ENCODE data around the gene EDC4. TPM values are rescaled to one million over a fixed set of nuclear protein-coding genes. Genes with fewer than 3 reads are reported as not detected.
A peak's percentile ranks its signal among the peaks of the same experiment; 100 is the strongest.

Gene EDC4
- total RNA-seq, 1 donor from 2014 or later, result 83.4 TPM

DNA sequence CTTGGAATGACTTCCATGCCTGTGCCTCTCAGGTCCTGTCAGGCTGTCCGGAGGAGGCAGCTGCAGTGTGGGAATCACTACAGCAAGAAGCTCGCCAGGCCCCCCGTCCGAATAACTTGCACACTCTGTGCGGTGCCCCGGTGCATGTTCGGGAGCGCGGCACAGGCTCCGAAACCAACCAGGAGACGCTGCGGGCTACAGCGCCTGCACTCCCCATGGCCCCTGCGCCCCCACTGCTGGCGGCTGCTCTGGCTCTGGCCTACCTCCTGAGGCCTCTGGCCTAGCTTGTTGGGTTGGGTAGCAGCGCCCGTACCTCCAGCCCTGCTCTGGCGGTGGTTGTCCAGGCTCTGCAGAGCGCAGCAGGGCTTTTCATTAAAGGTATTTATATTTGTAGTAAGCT is 13.1 kb downstream of the EDC4 start:
- TF ChIP-seq, protein P1, sequence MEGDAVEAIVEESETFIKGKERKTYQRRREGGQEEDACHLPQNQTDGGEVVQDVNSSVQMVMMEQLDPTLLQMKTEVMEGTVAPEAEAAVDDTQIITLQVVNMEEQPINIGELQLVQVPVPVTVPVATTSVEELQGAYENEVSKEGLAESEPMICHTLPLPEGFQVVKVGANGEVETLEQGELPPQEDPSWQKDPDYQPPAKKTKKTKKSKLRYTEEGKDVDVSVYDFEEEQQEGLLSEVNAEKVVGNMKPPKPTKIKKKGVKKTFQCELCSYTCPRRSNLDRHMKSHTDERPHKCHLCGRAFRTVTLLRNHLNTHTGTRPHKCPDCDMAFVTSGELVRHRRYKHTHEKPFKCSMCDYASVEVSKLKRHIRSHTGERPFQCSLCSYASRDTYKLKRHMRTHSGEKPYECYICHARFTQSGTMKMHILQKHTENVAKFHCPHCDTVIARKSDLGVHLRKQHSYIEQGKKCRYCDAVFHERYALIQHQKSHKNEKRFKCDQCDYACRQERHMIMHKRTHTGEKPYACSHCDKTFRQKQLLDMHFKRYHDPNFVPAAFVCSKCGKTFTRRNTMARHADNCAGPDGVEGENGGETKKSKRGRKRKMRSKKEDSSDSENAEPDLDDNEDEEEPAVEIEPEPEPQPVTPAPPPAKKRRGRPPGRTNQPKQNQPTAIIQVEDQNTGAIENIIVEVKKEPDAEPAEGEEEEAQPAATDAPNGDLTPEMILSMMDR (IDR thresholded peaks at IDR 0.05; ENCODE audit: unreplicated experiment), result no peak
- peaks cover 6% of the 10 kb centered on the region for H3K4me1 Mint-ChIP-seq
- no peak overlapping the region for H3K27ac Mint-ChIP-seq
- no peak overlapping the region for H3K4me3 Mint-ChIP-seq
- H3K27me3 Mint-ChIP-seq (ENCODE audit: low read depth), result no peaks in the 10 kb centered on the region
- peaks cover 22% of the 10 kb centered on the region for H3K36me3 Mint-ChIP-seq
- DNase-seq (ENCODE audit: low spot score in 2 of 2, unreplicated experiment in 2 of 2), result no peak
- H3K9me3 Mint-ChIP-seq, result no peaks in the 10 kb centered on the region

DNA sequence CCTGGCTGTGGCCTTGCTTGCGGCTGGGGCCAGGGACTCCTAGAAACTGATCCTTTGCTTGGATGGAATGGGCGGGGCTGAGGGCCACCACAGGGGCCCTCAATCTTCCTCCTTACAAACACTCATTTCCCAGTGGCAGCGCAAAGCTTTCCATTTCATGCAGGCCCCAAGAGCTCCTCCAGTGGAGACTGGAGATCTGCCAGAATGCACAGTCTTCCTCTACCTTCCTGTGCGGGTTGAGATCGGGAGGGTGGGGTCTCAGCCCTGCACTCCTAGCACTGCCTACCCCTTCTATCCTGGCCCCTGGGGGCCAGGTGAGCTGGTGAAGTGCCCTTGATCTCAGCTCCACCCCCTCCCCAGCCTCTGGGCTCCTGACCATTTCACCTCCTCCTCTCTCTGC is 13.5 kb downstream of the EDC4 start:
- H3K27ac Mint-ChIP-seq, result no peak overlapping the region

DNA sequence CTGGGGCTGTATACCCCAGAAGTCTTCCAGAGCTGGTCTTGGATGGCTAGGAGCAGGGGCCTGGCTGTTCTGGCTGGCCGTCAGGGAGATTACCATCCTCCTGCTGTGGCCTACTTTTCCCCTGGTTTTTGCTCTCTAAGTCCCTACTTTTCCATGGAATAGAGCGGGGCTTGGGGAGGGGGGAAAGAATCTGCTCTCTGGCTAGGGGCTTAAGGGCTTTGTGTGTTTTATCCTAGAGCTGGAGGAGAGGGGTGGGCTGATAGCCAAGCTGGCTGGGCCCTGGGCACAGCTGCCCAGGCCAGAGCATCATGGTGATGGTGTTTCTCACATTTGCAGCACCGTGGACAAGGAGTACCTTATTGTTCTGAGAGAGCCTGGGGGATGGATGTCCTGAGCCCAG is 15.5 kb downstream of the EDC4 start:
- H3K4me1 Mint-ChIP-seq, result peaks cover 13% of the 10 kb centered on the region
- H3K4me3 Mint-ChIP-seq, result no peak overlapping the region
- no peaks in the 10 kb centered on the region for H3K9me3 Mint-ChIP-seq
- TF ChIP-seq, protein P1 (IDR thresholded peaks at IDR 0.05; ENCODE audit: unreplicated experiment), result no peak
- H3K27ac Mint-ChIP-seq, result no peak overlapping the region
- peaks cover 12% of the 10 kb centered on the region for H3K36me3 Mint-ChIP-seq
- DNase-seq (ENCODE audit: low spot score in 2 of 2, unreplicated experiment in 2 of 2), result no peak
- H3K27me3 Mint-ChIP-seq (ENCODE audit: low read depth), result no peaks in the 10 kb centered on the region

More for the DNA sequence above, 13.5 kb downstream of the EDC4 start:
- no peaks in the 10 kb centered on the region for H3K9me3 Mint-ChIP-seq
- TF ChIP-seq, protein P1 (IDR thresholded peaks at IDR 0.05; ENCODE audit: unreplicated experiment), result no peak
- no peak overlapping the region for H3K4me3 Mint-ChIP-seq
- peaks cover 6% of the 10 kb centered on the region for H3K4me1 Mint-ChIP-seq
- peaks cover 21% of the 10 kb centered on the region for H3K36me3 Mint-ChIP-seq
- no peak for DNase-seq (ENCODE audit: low spot score in 2 of 2, unreplicated experiment in 2 of 2)
- no peaks in the 10 kb centered on the region for H3K27me3 Mint-ChIP-seq (ENCODE audit: low read depth)

DNA sequence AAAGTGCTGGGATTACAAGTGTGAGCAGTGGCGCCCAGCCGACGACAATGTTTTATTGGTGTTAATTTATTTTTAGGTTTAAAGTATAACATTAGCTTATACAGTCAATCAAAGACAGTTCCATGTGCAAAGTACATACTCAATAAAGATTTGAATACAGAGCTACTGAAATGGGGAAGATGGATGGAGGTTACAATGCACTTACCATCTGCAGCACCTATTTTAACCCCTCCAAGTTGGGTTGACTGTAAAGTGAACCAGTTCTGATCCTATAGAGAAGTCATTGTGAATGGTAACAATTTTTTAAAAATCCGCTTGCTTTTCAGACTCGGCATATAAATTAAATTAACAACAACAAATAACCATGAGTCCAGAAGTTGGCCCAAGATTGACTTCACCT is 19.5 kb downstream of the EDC4 start:
- Mint-ChIP-seq H3K4me1 (peaks cover 17% of the 10 kb centered on the region), H3K27me3 (ENCODE audit: low read depth) (no peaks in the 10 kb centered on the region), H3K4me3 (peak overlapping the region; percentile 98)

DNA sequence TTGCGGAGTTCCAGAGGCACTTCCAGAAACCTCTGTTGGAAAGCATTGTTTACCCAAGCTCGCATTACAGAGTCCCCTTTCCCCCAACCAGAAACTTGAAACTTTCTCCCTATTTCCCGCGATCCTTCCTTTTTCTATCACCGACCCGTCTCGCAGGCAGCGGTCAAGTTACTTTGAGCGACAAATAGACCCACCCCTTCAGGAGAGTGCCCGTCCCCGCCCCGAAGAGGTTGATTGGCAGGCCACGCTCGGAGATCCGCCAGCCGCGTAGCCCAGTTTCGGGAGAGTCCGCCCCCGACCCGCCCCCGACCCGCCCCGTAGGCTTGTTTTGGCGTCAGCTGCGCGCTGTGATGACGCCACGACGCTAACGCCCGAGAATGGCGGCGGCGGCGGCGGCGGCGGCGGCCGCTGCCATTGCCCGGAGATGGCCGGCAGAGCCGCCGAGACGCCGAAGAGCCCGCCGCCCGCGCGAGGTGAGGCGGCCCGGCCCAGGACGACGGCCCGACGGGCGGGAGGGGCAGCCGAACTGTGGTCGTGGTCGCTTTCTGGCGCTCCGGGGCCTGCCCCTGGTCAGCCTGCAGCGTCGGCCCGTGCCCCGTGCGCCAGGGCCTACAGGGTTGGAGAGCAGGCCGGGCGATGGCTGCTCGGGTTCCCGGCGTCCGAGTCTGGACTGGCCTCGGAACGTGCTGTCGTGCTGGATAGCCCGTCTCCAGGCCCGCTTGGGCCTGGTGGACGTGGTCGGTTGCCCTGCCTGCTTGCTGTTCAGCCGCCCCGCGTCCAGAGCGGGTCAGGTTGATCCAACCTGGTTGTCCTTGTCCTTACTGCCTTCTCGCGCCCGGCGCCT is 20.3 kb downstream of the EDC4 start, which contains the start of gene PSKH1:
PSKH1 (plus strand) TSS at position 356 of the 844 bp plus-strand sequence. CDS start 15,496 bp downstream, outside the sequence.
- Mint-ChIP-seq H3K36me3 (no peaks in the 10 kb centered on the region), H3K27ac (peak within 1 kb of the TSS; percentile 99), H3K4me3 (peak within 1 kb of the TSS; percentile 98), H3K4me1 (peaks cover 17% of the 10 kb centered on the region), H3K27me3 (ENCODE audit: low read depth) (no peaks in the 10 kb centered on the region), H3K9me3 (no peaks in the 10 kb centered on the region)
- TF ChIP-seq, protein P1 (IDR thresholded peaks at IDR 0.05; ENCODE audit: unreplicated experiment), result no peak
- DNase-seq (ENCODE audit: low spot score in 2 of 2, unreplicated experiment in 2 of 2), result peak; percentile 91 to 95

More for the DNA sequence above, 19.5 kb downstream of the EDC4 start:
- TF ChIP-seq, protein P1 (IDR thresholded peaks at IDR 0.05; ENCODE audit: unreplicated experiment), result no peak
- no peaks in the 10 kb centered on the region for H3K36me3 Mint-ChIP-seq
- peak overlapping the region; percentile 94 for H3K27ac Mint-ChIP-seq
- no peaks in the 10 kb centered on the region for H3K9me3 Mint-ChIP-seq
- DNase-seq (ENCODE audit: low spot score in 2 of 2, unreplicated experiment in 2 of 2), result no peak

Data from mesothelial cell of epicardium (in vitro differentiated cells).